Transverse colon (tissue), 3 donors: ENCODE measurements around the gene KSR1.

Source experiments
- CTCF ChIP-seq, 5 experiments: fragments of 200-600 bp in 3 of 5; fragments of 450-650 bp in 2 of 5; sonication (generic) in 3 of 5; IDR thresholded peaks; 1 replicate in 2 of 5; 2 replicates in 3 of 5; pipeline ENCODE4 v1.5.1; 2016 to 2017; ENCODE audit warnings: antibody characterized with exemption in 5 of 5, inconsistent platforms in 3 of 5, mild to moderate bottlenecking in 2 of 5, moderate library complexity in 1 of 5
- POLR2A ChIP-seq: fragments of 450-650 bp; IDR thresholded peaks from one replicate; pipeline ENCODE4 v1.6.1; 2016; ENCODE audit warnings: antibody characterized with exemption, mild to moderate bottlenecking, moderate library complexity

DNA sequence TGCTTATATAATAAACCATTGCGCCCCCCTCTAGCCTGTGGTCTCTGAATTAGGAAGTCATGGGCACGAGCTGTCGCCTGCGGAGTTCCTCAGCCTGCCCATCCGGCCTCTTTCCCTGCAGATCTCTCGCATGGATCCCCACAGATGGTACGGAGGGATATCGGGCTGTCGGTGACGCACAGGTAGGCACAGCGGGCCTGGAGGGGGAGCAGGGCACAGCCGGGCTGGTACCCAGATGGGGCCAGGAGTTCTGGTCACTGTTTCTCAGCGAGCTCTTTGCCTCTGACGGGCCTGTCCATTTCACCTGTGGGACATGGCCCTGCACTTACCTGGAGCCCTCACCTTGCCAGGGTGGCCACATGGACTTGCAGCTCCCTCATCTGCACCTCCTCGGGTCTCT lies 132.1 kb downstream of the KSR1 start:
- TF ChIP-seq CTCF (IDR thresholded peaks at IDR 0.05) (no peak), POLR2A (no peak)
